SK-MEL-5 (cell line): ENCODE data around the gene PMEPA1. TPM values are rescaled to one million over a fixed set of nuclear protein-coding genes. Genes with fewer than 3 reads are reported as not detected.

Experiments
- DNase-seq: peaks from one replicate; pipeline ENCODE4 v3.0.0-alpha.2; 2016; ENCODE audit warnings: low read depth, low spot score
- in situ Hi-C: cut with HindIII; loops from 2 replicates; pipeline ENCODE4 v1.10.0; 2016; ENCODE audit warnings: low sequenced_read_pairs, high pct_unique_total_duplicates, low pct_unique_long_range_greater_than_20kb
- total RNA-seq: library from RNA; depleted of rRNA; stranded (reverse); fragments of >200 nt; shearing (Covaris generic); gene quantifications from 2 replicates; pipeline ENCODE4 v1.2.3, GENCODE V29; 2014

The PMEPA1 gene
- total RNA-seq, 1 experiment from 2014 or later: 5.7 TPM

GRCh38 chr20:57627339-57627738, 82.5 kb downstream of the PMEPA1 start:
- in situ Hi-C loops: no loop called here
- no peak for DNase-seq

GRCh38 chr20:57625978-57626377, 83.8 kb downstream of the PMEPA1 start:
- in situ Hi-C loops: no loop called here
- DNase-seq: no peak

GRCh38 chr20:57625181-57625958, 84.4 kb downstream of the PMEPA1 start:
- no peak for DNase-seq
- in situ Hi-C loops: no loop called here

GRCh38 chr20:57624124-57624523, 85.7 kb downstream of the PMEPA1 start:
- in situ Hi-C loops: no loop called here

GRCh38 chr20:57622579-57623381, 87.0 kb downstream of the PMEPA1 start:
- DNase-seq: peak; percentile 49
- in situ Hi-C loops: no loop called here

More at GRCh38 chr20:57624124-57624523, 85.7 kb downstream of the PMEPA1 start:
- DNase-seq: no peak

- in situ Hi-C loops: no loop called here
- no peak for DNase-seq
Observed at GRCh38 chr20:57622201-57622570, 87.6 kb downstream of the PMEPA1 start.

GRCh38 chr20:57621421-57622200, 88.2 kb downstream of the PMEPA1 start:
- no peak for DNase-seq
- in situ Hi-C loops: no loop called here

- no peak for DNase-seq
- in situ Hi-C loops: no loop called here
Observed at GRCh38 chr20:57620999-57621398, 88.8 kb downstream of the PMEPA1 start.

GRCh38 chr20:57620274-57620990, 89.4 kb downstream of the PMEPA1 start, which contains the start of gene ZBP1:
TSS of gene ZBP1 (minus strand) at chr20:57620426. CDS start at chr20:57620295, 131 bp downstream.
- DNase-seq: no peak
- in situ Hi-C loops: no loop called here

GRCh38 chr20:57619051-57619831, 90.6 kb downstream of the PMEPA1 start:
- in situ Hi-C loops: no loop called here
- DNase-seq: no peak

GRCh38 chr20:57618764-57619050, 91.1 kb downstream of the PMEPA1 start:
- in situ Hi-C loops: no loop called here
- DNase-seq: no peak

GRCh38 chr20:57618091-57618763, 91.6 kb downstream of the PMEPA1 start:
- no peak for DNase-seq
- in situ Hi-C loops: no loop called here

GRCh38 chr20:57617079-57617795, 92.6 kb downstream of the PMEPA1 start:
- in situ Hi-C loops: no loop called here
- no peak for DNase-seq

GRCh38 chr20:57616143-57616951, 93.5 kb downstream of the PMEPA1 start:
- no peak for DNase-seq
- in situ Hi-C loops: no loop called here

GRCh38 chr20:57615445-57615811, 94.4 kb downstream of the PMEPA1 start:
- in situ Hi-C loops: no loop called here
- DNase-seq: no peak
